GM20000 (cell line): ENCODE measurements around the gene TSC22D2.

Experiments
- DNase-seq: peaks from one replicate; pipeline ENCODE4 v3.0.0; 2012; ENCODE audit warnings: low spot score
- CTCF ChIP-seq: IDR thresholded peaks from 2 replicates; pipeline ENCODE4 v1.5.1; 2012; ENCODE audit warnings: mild to moderate bottlenecking, control low read depth; ENCODE audit errors: extremely low read depth, missing control alignments

The TSC22D2 gene

GRCh38 chr3:150511122-150511821, 103.2 kb downstream of the TSC22D2 start:
- DNase-seq = no peak
- TF ChIP-seq CTCF = no peak

GRCh38 chr3:150515210-150515609, 107.1 kb downstream of the TSC22D2 start:
- TF ChIP-seq CTCF = no peak
- no peak for DNase-seq
